Stomach (tissue), 9 donors: ENCODE results near the gene PTPRD. TPM values are rescaled to one million over a fixed set of nuclear protein-coding genes. Genes with fewer than 3 reads are reported as not detected.

ENCODE experiments used
- DNase-seq, 2 donors: peaks; one replicate each; pipeline versions ENCODE4 v3.0.0 to v3.0.0-alpha.2; 2013 to 2019
- H3K27ac ChIP-seq, 5 donors: fragments of 200-600 bp in 4 of 5; sonication (generic) in 4 of 5; one replicate each; pipeline ENCODE4 v1.5.1; 2013 to 2019; ENCODE audit warnings: mild to moderate bottlenecking in 1 of 5, moderate library complexity in 1 of 5
- H3K27me3 ChIP-seq, 3 donors: fragments of 200-600 bp; sonication (generic); one replicate each; pipeline ENCODE4 v1.5.1; 2017 to 2019; ENCODE audit warnings: mixed run types in 1 of 3
- H3K36me3 ChIP-seq, 4 donors: fragments of 200-600 bp; sonication (generic); 1 replicate in 3 of 4; 2 replicates in 1 of 4; pipeline ENCODE4 v1.5.1; 2016 to 2019
- H3K4me1 ChIP-seq, 4 donors: fragments of 200-600 bp; sonication (generic); one replicate each; pipeline ENCODE4 v1.5.1; 2016 to 2019
- H3K4me3 ChIP-seq, 4 donors: fragments of 200-600 bp; sonication (generic) in 3 of 4; one replicate each; pipeline ENCODE4 v1.5.1; 2016 to 2019; ENCODE audit warnings: mild to moderate bottlenecking in 1 of 4
- H3K9me3 ChIP-seq, 4 donors: fragments of 200-600 bp; sonication (generic); one replicate each; pipeline ENCODE4 v1.5.1; 2016 to 2019
- EP300 ChIP-seq: sonication (generic); formaldehyde crosslinking; IDR thresholded peaks from one replicate; pipeline ENCODE4 v1.6.1; 2017; ENCODE audit warnings: antibody characterized with exemption
- POLR2A ChIP-seq, 4 donors: fragments of 450-650 bp; IDR thresholded peaks; one replicate each; pipeline ENCODE4 v1.6.1; 2016; ENCODE audit warnings: antibody characterized with exemption in 4 of 4, control low read depth in 2 of 4, mild to moderate bottlenecking in 1 of 4, moderate library complexity in 1 of 4
- POLR2AphosphoS5 ChIP-seq, 3 donors: sonication (generic); formaldehyde crosslinking; IDR thresholded peaks; one replicate each; pipeline ENCODE4 v1.6.1; 2016; ENCODE audit warnings: antibody characterized with exemption in 3 of 3
- WGBS, 5 donors: extraction: QIAGEN DNeasy Blood & Tissue Kit in 3 of 5; methylation state at CpG; one replicate each; pipeline versions ENCODE4 v1.1.5 to v1.1.7; 2013 to 2018; 5-methylcytosine and 5-hydroxymethylcytosine counted together
- intact Hi-C: fragments of 100-400 bp; cut with DNase I; formaldehyde crosslinking; loops from one replicate; pipeline ENCODE4 v1.15.1; 2023; ENCODE audit warnings: low total_unique reads
- polyA plus RNA-seq, 3 donors: library from polyadenylated mRNA; stranded (reverse); fragments of 200-250 nt; gene quantifications; one replicate each; pipeline ENCODE4 v1.2.3, GENCODE V29; 2013
- total RNA-seq, 5 donors: library from RNA; depleted of rRNA; stranded (reverse); fragments of >200 nt; gene quantifications; one replicate each; pipeline versions ENCODE4 v1.1.0 to v1.2.3, GENCODE V29; 2014 to 2016
- TF ChIP-seq, protein P1 (sequence below), 7 experiments: fragments of 450-650 bp in 4 of 7; fragments of 200-600 bp in 3 of 7; sonication (generic) in 3 of 7; IDR thresholded peaks; one replicate each; pipeline ENCODE4 v1.5.1; 2016 to 2019; ENCODE audit warnings: antibody characterized with exemption in 7 of 7, control low read depth in 2 of 7, mild to moderate bottlenecking in 1 of 7
- donor health status: healthy with polysubstance abuse.
- donor health status: Bipolar disorder and iron deficiency.
- donor health status: healthy.

The PTPRD gene
- total and polyA plus RNA-seq, 8 donors, result 0.12 to 53.1 (median 1.2) TPM

DNA sequence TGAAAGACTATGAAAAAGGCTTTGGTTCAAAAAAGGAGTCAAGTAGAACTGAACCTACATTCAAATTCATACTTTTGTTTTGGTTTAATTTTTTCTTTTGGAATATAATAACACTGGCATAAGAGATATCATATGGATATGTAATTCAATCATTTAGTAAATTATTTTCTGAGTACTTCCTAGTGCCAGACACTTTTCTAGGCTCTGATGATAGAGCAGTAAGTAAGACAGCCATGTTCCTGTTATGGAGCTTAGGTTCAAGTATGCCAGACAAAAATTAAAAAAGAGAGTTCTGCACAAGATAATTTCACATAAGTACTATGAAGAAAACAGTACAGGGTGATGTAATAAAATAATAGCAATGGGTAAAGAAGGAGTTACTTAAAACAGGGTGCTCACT is 1074.0 kb downstream of the PTPRD start:
- no peaks in the 10 kb centered on the region for H3K4me1 ChIP-seq
- H3K4me3 ChIP-seq, result no peak overlapping the region
- no peaks in the 10 kb centered on the region for H3K36me3 ChIP-seq
- no peaks in the 10 kb centered on the region for H3K27me3 ChIP-seq
- no peaks in the 10 kb centered on the region for H3K9me3 ChIP-seq
- H3K27ac ChIP-seq, result no peak overlapping the region
- no peak for DNase-seq
- TF ChIP-seq POLR2A (IDR thresholded peaks at IDR 0.05), result no peak
- no peak for TF ChIP-seq EP300
- TF ChIP-seq, protein P1, sequence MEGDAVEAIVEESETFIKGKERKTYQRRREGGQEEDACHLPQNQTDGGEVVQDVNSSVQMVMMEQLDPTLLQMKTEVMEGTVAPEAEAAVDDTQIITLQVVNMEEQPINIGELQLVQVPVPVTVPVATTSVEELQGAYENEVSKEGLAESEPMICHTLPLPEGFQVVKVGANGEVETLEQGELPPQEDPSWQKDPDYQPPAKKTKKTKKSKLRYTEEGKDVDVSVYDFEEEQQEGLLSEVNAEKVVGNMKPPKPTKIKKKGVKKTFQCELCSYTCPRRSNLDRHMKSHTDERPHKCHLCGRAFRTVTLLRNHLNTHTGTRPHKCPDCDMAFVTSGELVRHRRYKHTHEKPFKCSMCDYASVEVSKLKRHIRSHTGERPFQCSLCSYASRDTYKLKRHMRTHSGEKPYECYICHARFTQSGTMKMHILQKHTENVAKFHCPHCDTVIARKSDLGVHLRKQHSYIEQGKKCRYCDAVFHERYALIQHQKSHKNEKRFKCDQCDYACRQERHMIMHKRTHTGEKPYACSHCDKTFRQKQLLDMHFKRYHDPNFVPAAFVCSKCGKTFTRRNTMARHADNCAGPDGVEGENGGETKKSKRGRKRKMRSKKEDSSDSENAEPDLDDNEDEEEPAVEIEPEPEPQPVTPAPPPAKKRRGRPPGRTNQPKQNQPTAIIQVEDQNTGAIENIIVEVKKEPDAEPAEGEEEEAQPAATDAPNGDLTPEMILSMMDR (IDR thresholded peaks at IDR 0.05), result no peak
- TF ChIP-seq POLR2AphosphoS5 (IDR thresholded peaks at IDR 0.05), result no peak
- intact Hi-C loops, result no loop called here

DNA sequence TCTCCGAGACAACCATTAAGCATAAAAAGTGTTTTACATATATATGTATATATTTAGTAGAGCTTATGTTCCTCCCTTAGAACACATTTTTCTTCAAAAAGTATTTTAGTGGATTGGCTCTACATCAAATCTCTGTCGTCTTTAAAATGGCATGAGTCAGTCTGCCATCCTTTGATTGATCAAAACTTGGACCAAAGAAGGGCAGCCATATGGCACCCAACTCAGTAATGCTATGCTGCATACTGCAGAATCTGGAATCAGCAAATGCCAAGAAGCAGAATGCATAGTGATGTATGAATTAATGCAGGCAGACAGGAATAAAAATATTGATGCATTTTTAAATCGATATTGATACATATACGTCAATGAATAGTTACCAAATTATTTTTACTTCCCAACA is 1074.4 kb downstream of the PTPRD start:
- intact Hi-C loops, result no loop called here
- Histone ChIP-seq H3K36me3 (no peaks in the 10 kb centered on the region), H3K4me3 (no peak overlapping the region), H3K4me1 (no peaks in the 10 kb centered on the region), H3K27ac (no peak overlapping the region), H3K9me3 (no peaks in the 10 kb centered on the region), H3K27me3 (no peaks in the 10 kb centered on the region)
- no peak for DNase-seq
- TF ChIP-seq, protein P1 (IDR thresholded peaks at IDR 0.05), result no peak
- TF ChIP-seq POLR2A (IDR thresholded peaks at IDR 0.05), result no peak
- TF ChIP-seq EP300, result no peak
- TF ChIP-seq POLR2AphosphoS5 (IDR thresholded peaks at IDR 0.05), result no peak
- 79 to 90% (median 88%) methylated on average over 4 of the region's 4 CpGs for WGBS, 5 donors

DNA sequence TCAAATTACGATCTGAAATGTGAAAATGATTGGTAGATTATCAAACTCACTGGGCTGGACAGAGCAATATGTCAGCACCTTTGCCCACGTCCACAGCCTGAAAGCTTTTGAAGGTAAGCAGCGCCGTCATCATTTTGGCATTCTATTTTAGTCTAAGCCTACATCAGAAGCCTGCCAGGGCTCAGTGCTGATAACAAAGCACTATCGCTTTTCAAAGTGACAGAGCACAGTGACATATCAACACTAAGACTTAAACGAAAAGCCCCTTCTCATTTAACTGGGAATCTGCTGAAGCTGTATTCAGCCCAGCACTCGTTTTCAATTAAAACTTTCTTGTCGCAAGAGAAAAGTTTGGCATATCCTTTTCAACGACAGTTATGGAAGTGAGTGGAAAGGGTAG is 1076.3 kb downstream of the PTPRD start:
- H3K27me3 ChIP-seq, result no peaks in the 10 kb centered on the region
- 24 to 38% (median 36%) methylated on average over 9 of the region's 9 CpGs for WGBS, 5 donors
- TF ChIP-seq, protein P1 (IDR thresholded peaks at IDR 0.05), result no peak
- TF ChIP-seq EP300 (no peak), POLR2AphosphoS5 (IDR thresholded peaks at IDR 0.05) (no peak)
- H3K27ac ChIP-seq, result no peak overlapping the region
- no peak overlapping the region for H3K4me3 ChIP-seq
- DNase-seq, result peak in 1 of 2 donors; percentile 16
- no peaks in the 10 kb centered on the region for H3K9me3 ChIP-seq
- no peaks in the 10 kb centered on the region for H3K4me1 ChIP-seq
- H3K36me3 ChIP-seq, result no peaks in the 10 kb centered on the region
- intact Hi-C loops, result no loop called here

DNA sequence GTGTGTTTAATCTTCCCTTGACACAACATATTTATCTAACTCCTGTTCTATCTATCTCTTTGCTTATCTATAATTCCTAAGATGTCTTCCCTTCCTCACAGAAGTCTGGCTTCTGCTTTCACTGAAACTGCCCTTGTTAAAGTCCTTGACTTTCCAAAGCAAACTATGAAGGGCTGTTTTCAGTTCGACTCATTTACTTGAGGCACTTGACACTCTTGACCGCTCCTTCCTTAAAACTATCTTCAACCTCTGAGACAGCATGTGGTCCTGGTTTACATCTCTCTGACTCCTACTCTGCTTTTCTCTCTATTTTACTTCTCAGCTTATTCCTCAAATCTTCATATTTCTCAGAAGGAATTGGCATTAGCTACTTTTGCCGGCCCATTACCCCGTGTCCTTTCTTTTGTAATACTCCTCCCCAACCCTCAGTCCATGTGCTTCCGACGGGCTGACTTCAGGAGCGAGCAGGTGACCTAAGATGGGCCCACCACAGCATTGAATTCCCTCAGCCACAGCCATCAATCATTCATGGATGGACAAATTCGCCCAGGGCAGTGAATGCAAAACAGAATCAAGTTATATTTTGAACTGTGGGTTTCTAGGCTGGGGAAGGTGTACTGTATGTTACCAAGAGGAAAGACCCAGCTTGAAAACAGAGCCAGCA is 1089.2 kb downstream of the PTPRD start:
- H3K27me3 ChIP-seq, result no peaks in the 10 kb centered on the region
- intact Hi-C loops, result no loop called here
- no peak for DNase-seq

More for the DNA sequence above, 1089.2 kb downstream of the PTPRD start:
- TF ChIP-seq POLR2AphosphoS5 (IDR thresholded peaks at IDR 0.05), result no peak
- TF ChIP-seq, protein P1 (IDR thresholded peaks at IDR 0.05), result no peak
- TF ChIP-seq EP300, result no peak
- no peak for TF ChIP-seq POLR2A (IDR thresholded peaks at IDR 0.05)
- no peak overlapping the region for H3K4me3 ChIP-seq
- no peaks in the 10 kb centered on the region for H3K36me3 ChIP-seq
- H3K4me1 ChIP-seq, result no peaks in the 10 kb centered on the region
- no peak overlapping the region for H3K27ac ChIP-seq
- no peaks in the 10 kb centered on the region for H3K9me3 ChIP-seq
- 79 to 93% (median 86%) methylated on average over 8 of the region's 8 CpGs for WGBS, 5 donors
